Kasumi-1 (cell line): Measurements from ENCODE around the gene EYA4.

ENCODE experiments used
- DNase-seq, 2 experiments: peaks; one replicate each; lab custom pipeline; 2025; lab: John Stamatoyannopoulos, UW

EYA4 gene

DNA sequence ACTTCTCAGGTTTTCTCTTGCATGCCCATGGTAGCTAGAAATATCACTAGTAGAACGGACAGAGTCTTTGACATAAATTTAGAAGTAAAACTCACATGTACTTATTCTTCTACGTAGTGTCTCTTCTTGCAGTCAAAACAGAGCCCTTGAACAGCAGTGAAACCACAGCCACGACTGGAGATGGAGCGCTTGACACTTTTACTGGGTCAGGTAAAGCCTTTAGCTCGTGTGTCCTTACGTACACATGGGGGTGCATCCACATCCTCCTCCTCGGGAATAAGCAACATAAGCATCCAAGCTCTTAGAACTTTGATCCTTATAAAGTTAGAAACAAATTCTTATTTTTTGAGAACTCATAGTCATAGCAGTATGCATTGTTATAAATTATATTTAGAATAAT, 215.3 kb downstream of the EYA4 start:
- DNase-seq, result no peak

DNA sequence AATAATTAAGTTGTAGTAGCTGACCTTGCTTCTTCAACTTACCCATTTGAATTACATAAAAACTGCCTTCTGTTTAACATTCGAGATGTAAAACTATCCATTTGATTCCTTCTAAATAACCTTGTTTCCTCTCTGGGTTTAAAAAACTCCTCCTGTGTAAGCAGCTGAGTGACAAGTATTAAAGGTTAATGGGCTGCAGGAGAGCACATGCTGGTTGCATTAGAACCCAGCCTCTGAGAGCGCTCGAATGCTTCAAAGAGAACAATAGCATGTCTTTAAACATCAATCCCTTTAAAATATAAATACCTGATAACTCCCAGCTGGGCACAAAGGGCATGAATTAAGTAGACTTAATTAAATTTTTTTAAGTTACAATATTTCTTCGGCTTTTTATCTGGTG, 215.8 kb downstream of the EYA4 start:
- DNase-seq, result no peak

DNA sequence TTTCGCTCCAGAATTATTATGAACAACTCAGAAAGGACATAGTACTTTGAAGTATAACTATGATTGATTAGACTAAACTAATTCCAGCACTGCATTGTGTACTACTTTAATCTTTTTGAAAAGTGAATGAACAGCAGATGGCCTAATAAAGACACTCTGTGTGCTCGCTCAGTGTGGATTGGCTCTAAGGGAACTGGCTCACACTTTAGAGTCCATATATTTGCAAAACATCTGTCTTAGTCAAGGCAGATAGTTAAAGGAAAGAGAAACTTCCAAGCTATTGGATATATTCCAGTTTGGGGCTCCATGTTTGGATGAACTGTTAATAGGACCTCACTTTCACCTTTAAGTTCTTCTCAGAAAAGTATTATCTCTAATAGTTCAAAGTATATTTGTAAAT, 218.9 kb downstream of the EYA4 start:
- no peak for DNase-seq

DNA sequence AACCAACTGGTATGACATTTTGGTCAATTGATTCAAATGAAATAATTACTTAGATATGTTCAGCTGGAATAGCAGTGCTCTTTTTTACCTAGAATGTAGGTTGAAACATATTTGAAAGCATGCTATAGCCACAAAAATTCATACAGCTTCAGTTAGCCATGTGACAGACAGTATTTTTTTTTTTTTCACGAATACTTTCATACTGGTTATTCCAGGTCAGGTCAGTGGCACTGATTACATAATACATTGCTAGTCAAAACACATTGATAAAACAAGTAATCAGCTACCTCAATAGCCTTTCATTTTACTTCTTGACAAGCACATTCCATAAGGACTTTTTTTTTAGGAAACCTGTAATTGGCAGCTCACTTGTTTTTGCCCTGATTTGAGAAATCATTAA, 222.6 kb downstream of the EYA4 start:
- no peak for DNase-seq

DNA sequence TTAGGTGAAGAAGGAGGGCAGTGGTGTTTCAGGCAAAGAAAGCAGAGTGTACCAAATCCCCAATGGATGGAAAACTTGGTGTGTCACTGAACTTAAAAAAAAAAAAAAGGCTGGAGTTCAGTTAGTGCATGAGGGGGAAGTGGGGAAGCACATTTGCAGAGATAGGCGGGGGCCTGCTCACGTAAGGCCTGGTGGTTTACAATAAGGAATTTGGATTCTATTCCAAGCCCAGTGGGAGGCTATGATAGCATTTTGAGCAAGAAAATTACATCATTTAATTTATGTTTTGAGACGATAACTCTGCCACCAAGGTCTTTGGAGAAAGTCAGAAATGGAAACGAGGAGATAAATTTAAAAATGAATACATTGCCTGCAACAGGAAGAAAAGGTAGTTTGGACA, 225.5 kb downstream of the EYA4 start:
- DNase-seq, result no peak

DNA sequence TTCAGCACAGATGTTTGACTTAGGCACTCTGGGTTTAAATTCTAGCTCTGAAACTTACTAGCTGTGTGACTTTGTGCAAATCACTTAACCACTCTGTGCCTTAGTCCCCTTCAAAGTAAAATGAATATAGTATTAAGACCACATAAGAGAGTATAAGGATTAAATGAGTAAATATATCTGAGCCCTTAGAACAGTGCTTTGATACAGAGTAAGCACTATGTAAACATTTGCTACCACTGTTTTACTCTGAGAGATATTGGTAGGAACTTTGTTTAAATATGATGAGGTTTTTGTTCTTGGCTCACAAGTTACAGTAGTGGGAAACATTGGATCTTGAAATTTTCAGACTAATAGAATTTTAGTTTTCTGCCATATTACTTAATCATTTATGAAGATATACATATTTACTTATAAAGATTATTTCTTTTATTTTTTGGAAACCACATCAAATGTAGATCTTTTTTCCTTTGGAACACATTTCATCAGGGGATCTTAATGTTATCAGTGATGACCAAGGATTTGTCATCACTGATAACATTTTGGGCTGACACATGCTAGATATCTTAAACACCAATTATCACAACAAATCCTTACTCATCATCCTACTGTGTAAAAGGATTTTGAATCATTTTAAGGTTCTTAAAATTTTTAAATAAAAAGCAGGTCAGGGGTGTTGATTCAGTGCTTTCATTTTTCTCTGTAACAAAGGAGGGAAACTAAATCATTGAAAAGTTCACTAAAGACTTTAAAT, 226.2 kb downstream of the EYA4 start:
- DNase-seq, result no peak

DNA sequence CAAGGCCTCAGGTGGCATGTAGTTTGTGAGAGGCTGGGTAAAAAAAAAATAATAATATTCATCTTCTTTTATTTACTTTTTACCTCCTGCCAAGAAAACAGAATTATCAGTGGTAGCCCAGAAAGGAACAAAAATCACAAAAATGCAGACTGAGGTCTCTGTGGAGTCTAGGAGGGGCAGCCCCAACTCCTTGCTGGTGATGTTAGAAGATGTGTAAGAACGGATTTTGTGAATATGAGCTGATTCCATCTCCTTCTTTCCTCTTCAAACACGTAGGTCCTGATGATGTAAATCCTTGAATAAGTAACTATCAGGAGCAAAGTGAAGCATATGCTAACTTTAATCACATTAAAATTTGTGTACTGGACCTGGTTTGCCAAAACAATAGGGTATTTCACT, 226.8 kb downstream of the EYA4 start:
- DNase-seq, result no peak

DNA sequence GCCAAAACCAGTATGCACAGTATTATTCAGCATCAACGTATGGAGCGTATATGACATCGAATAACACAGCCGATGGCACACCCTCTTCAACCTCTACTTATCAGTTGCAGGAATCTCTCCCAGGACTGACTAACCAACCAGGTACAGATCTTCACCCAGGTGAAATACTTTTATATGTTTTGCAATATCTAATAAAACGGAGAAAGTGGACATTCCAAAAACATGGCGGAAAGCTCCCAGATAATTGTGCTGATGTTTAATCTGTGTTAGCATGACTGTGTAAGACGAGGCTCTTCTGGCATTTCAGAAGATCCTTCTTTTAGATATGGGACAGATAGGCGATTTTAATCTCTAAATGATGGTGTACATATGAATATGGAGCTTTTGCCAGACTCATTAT, 227.4 kb downstream of the EYA4 start:
- DNase-seq, result no peak

DNA sequence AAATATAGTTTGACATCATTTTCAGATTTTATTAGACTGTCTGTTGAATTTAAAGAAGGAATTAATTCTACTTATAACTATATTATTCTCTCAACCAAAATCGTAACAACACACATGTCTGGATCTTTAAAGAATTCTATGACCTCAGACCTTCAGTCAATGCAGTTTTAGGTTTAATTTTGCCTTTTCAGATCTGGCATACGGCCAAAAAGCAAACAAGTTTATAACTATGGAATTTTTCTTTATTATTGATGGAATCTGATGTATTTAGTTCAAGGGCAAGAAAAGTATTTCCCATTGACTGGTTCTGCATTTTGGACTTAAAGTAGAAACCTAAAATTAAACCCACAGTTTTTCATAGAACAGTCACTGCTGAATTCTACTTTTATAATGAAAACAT, 233.4 kb downstream of the EYA4 start:
- DNase-seq, result no peak

DNA sequence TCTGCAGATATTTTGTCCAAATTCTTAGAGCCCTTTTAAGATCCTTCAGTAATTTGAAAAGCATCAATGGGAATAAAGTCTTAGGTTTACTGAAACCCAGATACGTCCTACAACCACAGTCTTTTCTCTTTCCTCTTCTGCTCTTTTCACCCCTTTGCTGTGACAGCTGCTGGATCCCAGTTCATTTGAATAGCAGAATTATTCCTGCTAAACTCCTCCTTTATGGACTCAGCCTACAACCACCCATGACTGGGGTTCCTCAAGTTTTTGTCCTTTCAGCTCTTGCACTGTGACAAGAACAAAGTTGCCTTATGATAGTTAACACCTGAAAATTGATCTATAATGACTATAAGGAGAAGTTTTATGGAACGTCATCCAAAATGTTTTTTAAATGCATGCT, 237.5 kb downstream of the EYA4 start:
- no peak for DNase-seq

DNA sequence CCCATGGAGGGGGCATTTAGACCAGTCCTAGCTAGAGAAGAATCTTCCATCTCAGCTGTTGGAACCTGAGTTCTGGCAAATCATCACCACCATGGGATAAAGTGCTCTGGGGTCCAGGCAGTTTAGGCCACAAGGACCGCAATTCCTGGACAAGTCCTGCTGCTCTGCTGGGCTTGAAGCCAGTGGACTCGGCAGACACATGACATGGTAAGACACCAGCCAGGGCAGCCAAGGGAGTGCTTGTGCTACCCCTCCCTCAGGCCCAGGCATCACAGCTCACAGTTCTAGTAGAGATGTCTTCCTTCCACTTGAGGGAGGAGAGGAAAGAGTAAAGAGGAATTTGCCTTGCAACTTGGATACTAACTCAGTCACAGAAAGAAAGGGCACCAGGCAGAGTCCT, 246.0 kb downstream of the EYA4 start:
- DNase-seq, result no peak

DNA sequence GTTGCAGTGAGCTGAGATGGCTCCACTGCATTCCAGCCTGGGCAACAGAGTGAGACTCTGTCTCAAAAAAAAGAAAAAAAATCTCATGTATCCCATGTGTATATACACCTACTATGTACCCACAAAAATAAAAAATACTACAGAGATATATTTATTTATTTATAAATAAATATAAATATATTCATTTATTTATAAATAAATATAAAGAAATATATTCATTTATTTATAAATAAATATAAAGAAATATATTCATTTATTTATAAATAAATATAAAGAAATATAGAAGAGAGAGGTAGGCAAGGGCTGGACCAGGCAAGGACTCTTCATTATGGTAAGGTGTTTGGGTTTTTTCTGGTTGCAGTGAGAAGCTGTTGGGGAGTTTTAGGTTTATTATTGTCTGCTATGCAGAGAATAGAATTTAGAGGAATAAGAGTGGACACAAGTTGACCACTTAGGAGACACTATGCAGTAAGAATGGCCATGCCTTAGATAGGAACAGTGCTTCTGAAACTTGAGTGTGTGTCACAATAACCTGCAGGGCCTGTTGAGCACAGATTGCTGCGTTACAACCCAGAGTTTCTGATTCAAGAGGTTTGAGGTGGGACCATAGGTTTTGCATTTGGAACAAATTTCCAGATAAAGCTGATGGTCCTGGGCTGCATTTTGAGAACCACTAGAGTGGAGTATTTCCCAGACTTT, 254.2 kb downstream of the EYA4 start:
- DNase-seq, result no peak

DNA sequence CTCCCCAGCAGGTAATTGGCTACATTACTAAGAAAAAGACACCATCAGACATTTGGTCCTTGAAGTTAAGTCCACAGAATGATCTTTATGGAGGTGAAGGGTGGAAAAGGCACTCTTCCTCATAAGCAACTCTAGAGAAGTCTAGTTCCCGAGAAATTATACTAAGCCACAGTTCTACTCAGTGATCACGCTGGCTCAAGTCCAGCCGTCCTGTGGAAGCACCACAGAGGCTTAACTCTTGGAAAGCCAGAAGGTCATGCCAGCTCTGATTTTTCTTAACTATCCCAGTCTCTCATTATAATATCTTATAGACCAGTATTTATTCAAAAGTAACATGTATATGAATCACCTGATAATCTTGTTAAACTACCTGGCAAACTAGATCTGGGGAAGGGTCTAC, 258.5 kb downstream of the EYA4 start:
- no peak for DNase-seq

DNA sequence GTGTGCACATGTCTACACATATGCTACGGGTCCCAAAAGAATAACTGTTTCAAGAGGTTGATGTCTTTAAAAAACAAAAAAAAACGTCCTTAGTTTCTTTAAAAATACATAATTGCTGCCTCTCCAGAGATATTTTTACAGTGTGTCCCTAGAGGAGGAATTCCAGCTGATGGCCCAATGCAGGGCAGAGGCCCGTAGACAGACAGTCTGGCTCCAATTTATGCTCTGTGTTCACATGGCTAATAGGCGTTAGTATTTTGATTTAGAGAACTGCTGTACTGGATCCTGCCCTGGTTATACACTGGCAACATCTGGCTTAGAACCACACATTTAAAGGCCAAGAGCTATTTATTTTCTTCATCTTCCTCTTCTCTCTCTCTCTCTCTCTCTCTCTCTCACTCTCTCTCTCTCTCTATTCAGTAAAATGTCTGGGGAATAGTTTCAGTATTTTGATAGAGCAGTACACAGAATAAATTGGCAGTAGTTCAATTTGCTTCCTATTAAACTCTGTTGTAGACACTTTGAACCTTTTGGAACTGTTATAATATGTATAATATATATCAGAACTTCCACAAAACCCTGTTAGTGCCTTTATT, 260.6 kb downstream of the EYA4 start:
- no peak for DNase-seq

DNA sequence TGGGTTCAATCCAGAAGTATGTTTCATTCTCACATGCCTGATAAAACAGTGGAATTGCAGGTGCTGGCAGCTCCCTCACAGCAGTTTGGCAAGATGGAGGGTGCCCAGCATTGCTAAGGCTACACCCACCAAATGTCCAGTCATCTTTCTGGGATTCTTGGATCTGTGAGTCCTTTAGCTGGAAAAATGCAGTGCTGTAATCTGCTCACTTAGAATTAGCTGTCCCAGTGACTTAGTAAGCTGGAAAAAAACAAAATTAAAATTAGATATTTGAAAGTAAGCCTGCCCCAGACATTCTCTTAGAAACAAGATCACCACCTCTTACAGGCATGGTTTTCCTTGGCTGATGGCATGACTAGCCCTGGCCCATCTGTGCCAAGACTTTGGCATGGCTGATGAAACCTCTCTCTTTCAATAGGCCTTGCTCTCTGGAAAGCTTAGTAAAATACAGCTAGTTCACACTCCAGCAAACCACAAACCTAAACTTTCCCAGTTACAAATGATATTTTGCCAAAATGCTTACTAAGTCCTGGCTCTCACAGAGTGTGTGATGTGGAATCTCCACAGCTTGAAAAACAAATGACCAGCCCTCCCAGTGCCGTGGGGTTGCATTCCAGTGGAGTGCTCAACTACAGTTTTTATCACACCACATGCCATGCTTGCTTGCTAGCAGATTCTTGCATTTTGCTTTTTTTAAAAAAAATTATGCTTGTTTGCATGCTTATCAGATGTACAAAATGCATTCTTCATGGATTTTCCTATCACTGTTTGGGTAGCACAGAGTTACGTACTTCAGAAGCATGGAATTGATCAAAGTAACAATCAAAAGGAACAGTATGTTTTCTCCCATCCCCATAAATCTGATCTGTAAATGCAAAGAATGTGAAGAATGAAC, 261.5 kb downstream of the EYA4 start:
- DNase-seq, result no peak

DNA sequence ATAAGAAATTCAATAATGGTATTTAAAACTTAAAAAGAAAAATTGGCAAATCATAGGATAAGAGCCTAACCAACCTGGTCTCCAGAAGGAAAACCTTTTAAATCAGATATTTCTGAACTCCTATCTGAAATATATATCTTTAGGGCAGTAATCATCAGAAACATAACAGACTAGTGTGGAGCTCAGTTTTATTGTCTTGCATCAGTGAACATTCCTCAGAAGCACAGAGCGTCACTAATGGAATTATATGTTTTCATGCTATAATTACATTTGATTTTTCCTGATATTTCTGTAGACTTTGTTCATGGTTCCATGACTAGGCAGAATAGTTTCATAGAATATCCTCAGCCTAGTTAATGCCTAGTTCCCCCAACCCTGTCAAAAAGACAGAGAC, 262.2 kb downstream of the EYA4 start:
- no peak for DNase-seq

DNA sequence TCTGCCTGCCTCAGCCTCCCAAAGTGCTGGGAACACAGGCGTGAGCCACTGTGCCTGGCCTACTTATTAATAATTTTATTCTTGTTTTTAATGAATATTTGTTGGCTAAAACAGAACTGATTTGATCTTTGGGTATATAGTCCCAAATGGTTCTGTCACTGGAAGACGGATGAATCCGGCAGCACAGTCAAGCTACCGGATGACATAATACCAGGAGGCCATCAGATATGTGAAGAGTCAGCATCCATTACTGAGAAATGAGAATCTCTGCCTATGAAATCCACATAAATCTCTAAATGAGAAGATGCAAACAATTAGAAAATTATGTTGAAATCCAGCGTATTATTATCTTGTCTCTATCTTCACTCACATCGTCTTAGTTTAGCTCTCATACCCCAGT, 263.0 kb downstream of the EYA4 start:
- no peak for DNase-seq

DNA sequence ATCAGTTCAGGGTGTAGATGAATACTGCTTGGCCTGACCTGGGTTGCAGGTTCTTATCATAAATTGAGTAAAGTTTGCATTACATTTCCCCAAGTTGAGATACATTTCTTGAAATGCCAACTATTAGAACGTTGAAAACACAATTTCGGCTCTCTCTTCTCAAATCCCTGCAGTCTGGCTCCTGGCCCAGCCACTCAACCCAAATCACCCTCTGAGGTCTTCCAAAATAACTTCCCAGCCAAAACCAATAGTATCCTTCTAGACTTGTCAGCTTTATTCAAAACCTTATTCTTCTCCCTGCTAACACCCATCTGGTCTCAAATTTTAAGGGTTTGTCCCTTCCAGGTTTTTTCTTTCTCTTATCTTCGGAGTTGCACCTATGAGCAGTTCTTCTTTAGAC, 263.6 kb downstream of the EYA4 start:
- DNase-seq, result no peak

DNA sequence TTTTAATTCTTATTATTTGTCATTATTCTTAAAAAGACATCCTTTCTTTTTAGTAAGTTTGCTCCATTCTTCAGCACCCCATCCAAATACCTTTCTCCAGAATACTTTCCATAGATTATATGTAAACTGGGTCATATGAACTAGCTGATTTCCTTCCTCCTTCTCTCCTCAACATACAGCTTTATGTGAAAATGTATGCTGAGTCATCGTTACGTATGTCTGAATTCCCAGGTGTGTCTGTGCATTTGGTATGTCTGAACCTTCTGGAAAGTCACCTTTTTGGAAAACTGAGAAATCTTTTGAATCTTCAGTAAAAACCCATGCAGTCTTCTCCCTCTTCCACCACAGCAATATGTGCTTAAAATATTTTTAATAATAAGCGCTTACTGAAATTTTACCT, 264.5 kb downstream of the EYA4 start:
- DNase-seq, result no peak

DNA sequence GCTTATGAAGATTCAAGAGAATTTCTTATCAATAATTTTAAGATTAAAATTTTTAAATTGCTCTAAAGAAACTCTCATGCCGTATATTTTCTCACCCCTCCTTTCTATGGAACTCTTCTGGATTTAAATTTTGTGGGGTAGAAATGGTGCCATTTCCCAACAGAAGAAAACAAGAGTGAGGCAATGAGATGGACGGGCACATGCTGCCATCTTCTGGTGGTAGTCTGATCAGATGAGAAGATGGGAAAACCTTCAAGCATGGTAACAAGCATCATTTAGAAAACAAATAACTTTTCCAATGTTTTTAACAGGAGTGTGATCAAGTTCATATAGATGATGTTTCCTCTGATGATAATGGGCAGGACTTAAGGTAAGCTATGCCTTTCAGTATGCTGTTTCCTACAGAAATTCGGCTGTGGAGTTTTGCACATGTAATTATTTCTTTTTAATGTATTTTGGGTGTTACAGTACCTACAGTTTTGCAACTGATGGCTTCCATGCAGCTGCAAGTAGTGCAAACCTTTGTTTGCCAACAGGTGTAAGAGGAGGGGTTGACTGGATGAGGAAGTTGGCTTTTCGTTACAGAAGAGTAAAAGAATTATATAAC, 271.4 kb downstream of the EYA4 start:
- peak; percentile 56 to 62 for DNase-seq

DNA sequence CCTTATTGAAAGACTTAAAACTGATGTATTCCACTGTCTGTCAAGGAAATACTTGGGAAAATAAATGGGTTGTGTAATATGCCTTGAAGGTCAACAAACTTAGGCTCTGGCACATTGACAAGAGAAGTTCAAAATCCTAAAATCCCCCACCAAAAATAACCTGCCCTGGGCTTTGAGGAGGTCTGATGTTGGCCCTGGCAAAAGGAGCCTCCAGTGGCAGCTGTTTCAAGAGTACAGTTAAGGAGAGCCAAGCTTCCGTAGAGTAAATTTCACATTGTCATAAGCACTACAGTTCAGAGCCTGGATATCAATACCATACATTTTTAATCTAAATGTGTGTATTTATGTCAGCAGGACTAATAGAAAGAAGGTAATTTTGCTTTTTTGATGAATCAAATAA, 282.7 kb downstream of the EYA4 start:
- no peak for DNase-seq

DNA sequence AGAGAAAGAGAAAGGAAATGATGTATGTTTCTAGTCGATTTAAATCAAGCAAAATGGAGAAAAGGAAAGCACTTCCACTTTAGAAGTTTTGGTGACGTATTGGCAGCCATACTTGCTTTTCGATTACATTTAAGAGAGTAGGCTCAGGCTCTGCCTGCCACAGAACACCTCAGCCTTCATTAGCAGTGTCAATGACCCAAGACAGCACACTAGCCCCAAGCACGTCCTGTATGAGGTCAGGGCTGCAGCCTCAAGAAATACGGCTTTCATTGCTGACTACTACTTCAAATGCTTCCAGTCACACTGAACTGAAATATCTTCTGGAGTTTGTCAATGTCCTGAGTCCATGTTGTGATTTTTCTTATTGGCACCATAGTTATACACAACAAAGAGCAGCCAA, 285.3 kb downstream of the EYA4 start:
- DNase-seq, result no peak
